CD4-positive, alpha-beta T cell (primary cell): ENCODE results near the gene AFF3. TPM values are rescaled to one million over a fixed set of nuclear protein-coding genes. Genes with fewer than 3 reads are reported as not detected.

Source experiments
- ATAC-seq: fragments of 200-7000 bp; cut with Tn5 transposase; one replicate; pipeline ENCODE4 v1.10.0; 2022; ENCODE audit warnings: mild to moderate bottlenecking; ENCODE audit not compliant: poor library complexity
- CTCF ChIA-PET: fragments of 350-600 bp; sonication (Branson Sonifier 250); formaldehyde crosslinking; loops from one replicate; lab custom pipeline; 2021; ENCODE audit warnings: antibody characterized with exemption, inconsistent platforms; lab: Charles Lee
- POLR2A ChIA-PET: fragments of 350-600 bp; sonication (Branson Sonifier 250); formaldehyde crosslinking; loops from one replicate; lab custom pipeline; 2021; ENCODE audit warnings: antibody characterized with exemption, inconsistent platforms; lab: Charles Lee
- DNase-seq, 14 experiments: peaks; one replicate each; pipeline ENCODE4 v3.0.0-alpha.2; 2013 to 2020; ENCODE audit warnings: mixed read lengths in 2 of 14
- H3K27ac ChIP-seq, 2 donors: one replicate each; pipeline versions ENCODE4 v1.5.1 to v1.7.0; 2013; ENCODE audit warnings: low read length in 2 of 2, low read depth in 1 of 2, mild to moderate bottlenecking in 1 of 2
- H3K27me3 ChIP-seq, 2 experiments: 1 replicate in 1 of 2; 2 replicates in 1 of 2; pipeline versions ENCODE4 v1.6.1 to v1.7.0; 2013; ENCODE audit warnings: low read length in 2 of 2, control low read depth in 1 of 2, mild to moderate bottlenecking in 1 of 2, moderate library complexity in 1 of 2; ENCODE audit not compliant: insufficient read depth in 2 of 2, control insufficient read depth in 1 of 2
- H3K36me3 ChIP-seq: one replicate; pipeline ENCODE4 v1.6.1; 2013; ENCODE audit warnings: low read length, control low read depth; ENCODE audit not compliant: insufficient read depth
- H3K4me1 ChIP-seq: one replicate; pipeline ENCODE4 v1.6.1; 2013; ENCODE audit warnings: low read length, control low read depth; ENCODE audit not compliant: insufficient read depth
- H3K4me3 ChIP-seq: one replicate; pipeline ENCODE4 v1.5.1; 2013; ENCODE audit warnings: mild to moderate bottlenecking, low read length, moderate library complexity
- H3K9me3 ChIP-seq, 2 experiments: 1 replicate in 1 of 2; 2 replicates in 1 of 2; pipeline versions ENCODE4 v1.6.1 to v1.7.0; 2013; ENCODE audit warnings: low read length in 2 of 2, mild to moderate bottlenecking in 2 of 2, control low read depth in 1 of 2, moderate library complexity in 1 of 2; ENCODE audit not compliant: control insufficient read depth in 1 of 2, insufficient read depth in 1 of 2
- H3K27ac Mint-ChIP-seq: one replicate; pipeline ENCODE4 v1.8.0; 2020; ENCODE audit warnings: mixed read lengths
- H3K27me3 Mint-ChIP-seq: one replicate; pipeline ENCODE4 v1.8.0; 2021; ENCODE audit warnings: mixed read lengths
- H3K36me3 Mint-ChIP-seq: one replicate; pipeline ENCODE4 v1.8.0; 2021; ENCODE audit warnings: low read depth, mixed read lengths
- H3K4me1 Mint-ChIP-seq: one replicate; pipeline ENCODE4 v1.8.0; 2021; ENCODE audit warnings: low read depth, mixed read lengths
- H3K4me3 Mint-ChIP-seq: one replicate; pipeline ENCODE4 v1.8.0; 2020; ENCODE audit warnings: mild to moderate bottlenecking, mixed read lengths
- H3K9me3 Mint-ChIP-seq: one replicate; pipeline ENCODE4 v1.8.0; 2020; ENCODE audit warnings: mixed read lengths
- intact Hi-C, 2 experiments: fragments of 100-400 bp; cut with DNase I in 1 of 2; cut with micrococcal nuclease in 1 of 2; formaldehyde crosslinking; loops; one replicate each; pipeline versions ENCODE4 v1.15.1 to v1.9.0; 2023 to 2025; cut with DNase I, micrococcal nuclease
- total RNA-seq, 174 experiments: library from RNA in 2 of 174; stranded (reverse) in 2 of 174; gene quantifications; one replicate each; pipeline ENCODE4 v1.2.3 and lab custom pipeline; 2021 to 2026
- TF ChIP-seq, protein P1 (sequence below): fragments of 200-600 bp; IDR thresholded peaks from one replicate; pipeline ENCODE4 v1.8.0; 2022; ENCODE audit warnings: antibody characterized with exemption, mild to moderate bottlenecking

Gene AFF3
- total RNA-seq, 2 experiments from 2014 or later = 15.4 to 15.7 TPM

DNA sequence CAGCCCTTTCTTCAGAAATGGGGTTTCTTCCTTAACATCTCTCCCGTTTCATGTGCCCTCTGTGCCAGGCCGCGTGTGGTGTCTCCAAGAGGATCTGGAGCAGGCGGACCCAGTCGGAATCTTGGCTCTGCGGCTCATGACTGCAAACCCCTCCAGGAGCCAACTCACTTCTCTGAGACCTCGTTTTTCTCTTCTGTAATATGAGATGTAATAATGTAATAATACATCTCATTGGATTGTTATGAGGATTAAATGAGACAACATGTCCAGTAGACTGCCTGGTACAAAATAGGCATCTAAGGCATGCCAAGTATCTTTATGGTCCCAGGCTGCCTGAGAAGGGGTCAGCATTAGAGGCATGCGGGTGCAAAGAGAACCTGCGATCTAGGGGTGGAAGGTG is 431.2 kb downstream of the AFF3 start:
- Mint-ChIP-seq H3K4me3 (no peak overlapping the region), H3K27me3 (no peaks in the 10 kb centered on the region), H3K27ac (no peak overlapping the region), H3K4me1 (no peaks in the 10 kb centered on the region), H3K9me3 (no peaks in the 10 kb centered on the region), H3K36me3 (peaks cover 3% of the 10 kb centered on the region)
- no peaks in the 10 kb centered on the region for H3K4me1 ChIP-seq
- ChIA-PET POLR2A (no interaction called here), CTCF (no interaction called here)
- DNase-seq (no peak), ATAC-seq (no peak)
- TF ChIP-seq, protein P1, sequence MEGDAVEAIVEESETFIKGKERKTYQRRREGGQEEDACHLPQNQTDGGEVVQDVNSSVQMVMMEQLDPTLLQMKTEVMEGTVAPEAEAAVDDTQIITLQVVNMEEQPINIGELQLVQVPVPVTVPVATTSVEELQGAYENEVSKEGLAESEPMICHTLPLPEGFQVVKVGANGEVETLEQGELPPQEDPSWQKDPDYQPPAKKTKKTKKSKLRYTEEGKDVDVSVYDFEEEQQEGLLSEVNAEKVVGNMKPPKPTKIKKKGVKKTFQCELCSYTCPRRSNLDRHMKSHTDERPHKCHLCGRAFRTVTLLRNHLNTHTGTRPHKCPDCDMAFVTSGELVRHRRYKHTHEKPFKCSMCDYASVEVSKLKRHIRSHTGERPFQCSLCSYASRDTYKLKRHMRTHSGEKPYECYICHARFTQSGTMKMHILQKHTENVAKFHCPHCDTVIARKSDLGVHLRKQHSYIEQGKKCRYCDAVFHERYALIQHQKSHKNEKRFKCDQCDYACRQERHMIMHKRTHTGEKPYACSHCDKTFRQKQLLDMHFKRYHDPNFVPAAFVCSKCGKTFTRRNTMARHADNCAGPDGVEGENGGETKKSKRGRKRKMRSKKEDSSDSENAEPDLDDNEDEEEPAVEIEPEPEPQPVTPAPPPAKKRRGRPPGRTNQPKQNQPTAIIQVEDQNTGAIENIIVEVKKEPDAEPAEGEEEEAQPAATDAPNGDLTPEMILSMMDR = no peak
- intact Hi-C loops = no loop called here
- no peaks in the 10 kb centered on the region for H3K36me3 ChIP-seq
- no peaks in the 10 kb centered on the region for H3K27me3 ChIP-seq
- H3K27ac ChIP-seq = no peak overlapping the region
- no peaks in the 10 kb centered on the region for H3K9me3 ChIP-seq
- no peak overlapping the region for H3K4me3 ChIP-seq

DNA sequence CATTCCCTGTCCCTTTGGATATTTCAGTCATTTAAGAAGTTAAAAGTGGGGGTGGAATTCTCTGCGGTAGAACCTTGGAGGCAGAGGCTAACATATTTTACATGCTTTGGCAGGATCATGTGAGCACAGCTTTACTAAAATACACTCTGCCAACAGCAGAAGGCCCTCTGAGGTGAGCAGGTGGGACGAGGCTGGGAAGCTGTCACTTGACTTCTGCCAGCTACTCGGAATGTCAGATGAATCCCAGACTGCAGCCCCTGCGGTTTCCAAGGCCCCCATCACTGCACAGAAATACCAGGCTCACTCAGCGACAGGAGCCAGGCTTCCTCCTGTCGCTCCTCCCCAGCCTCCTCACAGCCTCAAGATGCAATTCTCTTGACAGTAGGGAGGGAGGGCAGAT is 431.7 kb downstream of the AFF3 start:
- no peaks in the 10 kb centered on the region for H3K27me3 Mint-ChIP-seq
- Histone ChIP-seq H3K27me3 (no peaks in the 10 kb centered on the region), H3K36me3 (no peaks in the 10 kb centered on the region), H3K9me3 (no peaks in the 10 kb centered on the region), H3K27ac (no peak overlapping the region), H3K4me1 (no peaks in the 10 kb centered on the region), H3K4me3 (no peak overlapping the region)
- H3K4me3 Mint-ChIP-seq = no peak overlapping the region
- no peaks in the 10 kb centered on the region for H3K36me3 Mint-ChIP-seq
- no peak for ATAC-seq
- no peak overlapping the region for H3K27ac Mint-ChIP-seq
- intact Hi-C loops = no loop called here
- CTCF ChIA-PET = no interaction called here
- H3K9me3 Mint-ChIP-seq = no peaks in the 10 kb centered on the region
- no peak for DNase-seq
- H3K4me1 Mint-ChIP-seq = no peaks in the 10 kb centered on the region
- TF ChIP-seq, protein P1 = no peak
- POLR2A ChIA-PET = no interaction called here

DNA sequence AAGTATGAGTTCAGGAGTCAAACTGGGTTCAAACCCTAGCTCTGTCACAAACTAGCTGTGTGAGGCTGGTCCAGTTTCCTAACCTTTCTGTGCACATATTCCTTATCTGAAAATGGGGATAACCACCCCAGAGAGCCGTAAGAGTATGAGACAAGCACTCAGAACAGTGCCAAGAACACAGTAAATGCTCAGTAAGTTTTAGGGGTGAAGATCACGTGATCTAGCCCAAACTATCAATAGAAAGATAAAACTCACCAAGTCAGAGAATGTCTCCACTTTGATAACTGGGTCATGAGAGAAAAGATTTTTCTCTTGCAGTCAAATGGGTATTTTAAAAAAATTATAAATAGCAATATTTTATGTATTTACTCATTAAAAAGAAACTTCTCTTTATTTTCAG is 433.2 kb downstream of the AFF3 start:
- Histone ChIP-seq H3K36me3 (no peaks in the 10 kb centered on the region), H3K9me3 (no peaks in the 10 kb centered on the region), H3K27me3 (no peaks in the 10 kb centered on the region), H3K27ac (no peak overlapping the region), H3K4me1 (no peaks in the 10 kb centered on the region), H3K4me3 (no peak overlapping the region)
- TF ChIP-seq, protein P1 = no peak
- ATAC-seq (no peak), DNase-seq (no peak)
- Mint-ChIP-seq H3K4me3 (no peak overlapping the region), H3K27me3 (no peaks in the 10 kb centered on the region), H3K4me1 (no peaks in the 10 kb centered on the region), H3K36me3 (no peaks in the 10 kb centered on the region), H3K9me3 (no peaks in the 10 kb centered on the region), H3K27ac (no peak overlapping the region)
- CTCF ChIA-PET = no interaction called here
- POLR2A ChIA-PET = no interaction called here
- intact Hi-C loops = no loop called here
